ENCODE measurements around the gene NTN4. TPM values are rescaled to one million over a fixed set of nuclear protein-coding genes. Genes with fewer than 3 reads are reported as not detected.
"Not testable (repeated sequence)": the region's sequence is repeated elsewhere in the genome, so short reads cannot be mapped to it uniquely, and the experiment has no call there.

Gene NTN4
- total RNA-seq, 6 experiments from 2014 or later: 51.3 to 117 (median 101) TPM

DNA sequence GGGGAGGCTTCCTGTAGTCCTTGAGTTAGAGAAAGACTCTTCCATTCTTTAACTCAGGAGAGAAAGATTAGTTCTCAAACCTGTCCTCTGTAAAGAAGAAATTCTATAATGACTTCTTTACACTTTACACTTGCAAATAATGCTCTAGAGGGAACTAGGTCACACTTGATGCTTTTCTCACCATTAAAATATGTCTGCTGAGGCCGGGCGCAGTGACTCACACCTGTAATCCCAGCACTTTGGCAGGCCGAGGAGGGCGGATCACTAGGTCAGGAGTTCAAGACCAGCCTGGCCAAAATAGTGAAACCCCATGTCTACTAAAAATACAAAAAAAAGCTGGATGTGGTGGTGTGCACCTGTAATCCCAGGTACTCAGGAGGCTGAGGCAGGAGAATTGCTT lies 6.3 kb downstream of the NTN4 start:
- Mint-ChIP-seq H3K4me1 (ENCODE audit: low read depth) (peaks cover 57% of the 10 kb centered on the region), H3K4me3 (no peak overlapping the region), H3K27me3 (ENCODE audit: insufficient read depth) (peaks cover 5% of the 10 kb centered on the region), H3K9me3 (no peaks in the 10 kb centered on the region), H3K36me3 (ENCODE audit: low read depth) (peaks cover 65% of the 10 kb centered on the region), H3K27ac (peak overlapping the region; percentile 21; the same call in 1 of the 2 replicates)
- DNase-seq: peak; percentile 36
- TF ChIP-seq CTCF (IDR thresholded peaks at IDR 0.05): no peak

- Mint-ChIP-seq H3K9me3 (peaks cover 26% of the 10 kb centered on the region), H3K4me1 (ENCODE audit: low read depth) (peaks cover 27% of the 10 kb centered on the region), H3K36me3 (ENCODE audit: low read depth) (peaks cover 55% of the 10 kb centered on the region)
- not testable (repeated sequence) for H3K4me3 Mint-ChIP-seq; H3K27ac Mint-ChIP-seq; DNase-seq; H3K27me3 Mint-ChIP-seq (ENCODE audit: insufficient read depth)
Observed at GRCh38 chr12:95775466-95775865, 15.1 kb downstream of the NTN4 start.

GRCh38 chr12:95774311-95775045 lies 16.1 kb downstream of the NTN4 start:
- DNase-seq: peak; percentile 74
- Mint-ChIP-seq H3K4me1 (ENCODE audit: low read depth) (peaks cover 30% of the 10 kb centered on the region), H3K4me3 (peak overlapping the region; percentile 47), H3K27me3 (ENCODE audit: insufficient read depth) (peaks cover 6% of the 10 kb centered on the region; the same call in 1 of the 2 replicates), H3K36me3 (ENCODE audit: low read depth) (peaks cover 53% of the 10 kb centered on the region), H3K9me3 (peaks cover 26% of the 10 kb centered on the region), H3K27ac (peak overlapping the region; percentile 66)
- no peak for TF ChIP-seq CTCF (IDR thresholded peaks at IDR 0.05)

- H3K36me3 Mint-ChIP-seq (ENCODE audit: low read depth): peaks cover 64% of the 10 kb centered on the region
- no peak overlapping the region for H3K27ac Mint-ChIP-seq
- H3K4me1 Mint-ChIP-seq (ENCODE audit: low read depth): peaks cover 41% of the 10 kb centered on the region
- peaks cover 6% of the 10 kb centered on the region for H3K27me3 Mint-ChIP-seq (ENCODE audit: insufficient read depth)
- TF ChIP-seq CTCF (IDR thresholded peaks at IDR 0.05): no peak
- H3K9me3 Mint-ChIP-seq: peaks cover 26% of the 10 kb centered on the region
- H3K4me3 Mint-ChIP-seq: no peak overlapping the region
- DNase-seq: no peak
Observed at GRCh38 chr12:95773320-95773719, 17.2 kb downstream of the NTN4 start.

DNA sequence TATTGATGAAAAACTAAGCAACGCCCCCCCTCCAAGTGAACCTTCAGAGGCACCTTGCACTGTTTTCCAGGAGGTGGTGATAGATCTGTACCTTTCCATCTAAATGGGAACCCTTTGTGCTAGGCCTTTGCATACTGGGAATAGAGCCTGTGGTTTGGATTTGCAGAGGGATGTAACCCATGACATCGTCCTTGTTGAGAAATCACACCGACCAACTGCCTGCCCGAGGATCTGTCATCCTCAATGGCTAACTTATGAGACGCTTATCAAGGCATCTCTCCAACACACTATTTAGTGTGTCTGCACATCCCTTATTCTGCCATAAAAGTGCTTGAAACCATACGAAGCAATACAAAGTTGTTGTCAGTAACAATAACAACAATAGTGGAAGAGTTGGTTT lies 22.9 kb downstream of the NTN4 start:
- Mint-ChIP-seq H3K9me3 (no peaks in the 10 kb centered on the region), H3K36me3 (ENCODE audit: low read depth) (peaks cover 40% of the 10 kb centered on the region), H3K27me3 (ENCODE audit: insufficient read depth) (peaks cover 3% of the 10 kb centered on the region; the same call in 1 of the 2 replicates), H3K4me3 (no peak overlapping the region), H3K4me1 (ENCODE audit: low read depth) (peaks cover 70% of the 10 kb centered on the region), H3K27ac (no peak overlapping the region)
- no peak for TF ChIP-seq CTCF (IDR thresholded peaks at IDR 0.05)
- DNase-seq: no peak

GRCh38 chr12:95766356-95767019 lies 24.1 kb downstream of the NTN4 start:
- H3K4me1 Mint-ChIP-seq (ENCODE audit: low read depth): peaks cover 79% of the 10 kb centered on the region

More at GRCh38 chr12:95766356-95767019, 24.1 kb downstream of the NTN4 start:
- peak overlapping the region; percentile 34 for H3K27ac Mint-ChIP-seq
- H3K9me3 Mint-ChIP-seq: no peaks in the 10 kb centered on the region
- DNase-seq: peak; percentile 17
- H3K27me3 Mint-ChIP-seq (ENCODE audit: insufficient read depth): peaks cover 3% of the 10 kb centered on the region; the same call in 1 of the 2 replicates
- no peak for TF ChIP-seq CTCF (IDR thresholded peaks at IDR 0.05)
- no peak overlapping the region for H3K4me3 Mint-ChIP-seq
- H3K36me3 Mint-ChIP-seq (ENCODE audit: low read depth): peaks cover 29% of the 10 kb centered on the region
